Ramos (cell line): ENCODE data around the gene IL22RA1.

Experiments used
- in situ Hi-C: fragments of 300-500 bp; cut with MboI; formaldehyde crosslinking; loops from one replicate; pipeline ENCODE4 v1.14.3; 2022; ENCODE audit warnings: low sequenced_read_pairs; ENCODE audit not compliant: unreplicated experiment

IL22RA1 gene

DNA sequence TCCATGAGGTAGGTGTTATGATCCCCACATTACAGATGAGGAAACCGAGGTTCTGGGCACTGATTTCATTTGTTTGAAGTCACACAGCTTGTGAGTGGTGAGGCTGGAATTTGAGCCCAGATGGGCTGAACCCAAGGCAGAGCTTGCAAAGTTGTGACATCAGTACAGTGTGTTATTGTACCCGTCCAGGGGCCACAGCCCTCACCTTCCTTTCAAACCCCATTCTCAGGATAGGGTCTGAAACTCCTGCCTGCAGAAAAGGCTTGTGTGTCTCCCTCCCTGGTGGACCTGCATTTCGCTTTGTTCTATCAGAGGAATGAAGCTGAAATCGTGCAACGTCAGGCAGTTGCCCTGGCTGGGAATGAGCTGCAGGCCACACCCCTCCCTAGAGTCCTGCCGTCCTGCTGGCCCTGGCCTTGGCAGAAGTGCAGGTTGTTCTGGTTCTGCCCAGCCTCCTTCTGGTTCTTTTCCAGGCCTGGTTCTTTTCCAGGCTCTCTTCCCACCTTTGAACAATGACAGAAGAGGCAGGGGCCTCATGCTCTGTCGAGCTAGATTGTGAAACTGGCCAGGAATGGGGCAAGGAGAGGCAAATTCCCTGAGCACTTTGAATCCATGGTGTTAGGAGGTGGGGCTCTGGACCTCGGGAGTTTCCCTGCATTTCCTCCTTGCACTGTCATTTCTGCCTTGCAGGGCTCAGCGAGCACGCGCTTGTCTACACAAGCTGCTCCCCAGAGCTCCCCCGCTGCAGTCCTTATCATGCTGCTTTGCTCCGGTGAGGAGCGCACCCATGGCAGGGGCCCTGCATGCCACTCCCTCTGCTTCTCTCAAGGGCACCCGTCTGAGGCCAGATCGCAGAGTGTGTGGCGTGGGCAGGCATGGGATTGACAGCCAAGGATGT is 22.8 kb downstream of the IL22RA1 start:
- in situ Hi-C loops: no loop called here

DNA sequence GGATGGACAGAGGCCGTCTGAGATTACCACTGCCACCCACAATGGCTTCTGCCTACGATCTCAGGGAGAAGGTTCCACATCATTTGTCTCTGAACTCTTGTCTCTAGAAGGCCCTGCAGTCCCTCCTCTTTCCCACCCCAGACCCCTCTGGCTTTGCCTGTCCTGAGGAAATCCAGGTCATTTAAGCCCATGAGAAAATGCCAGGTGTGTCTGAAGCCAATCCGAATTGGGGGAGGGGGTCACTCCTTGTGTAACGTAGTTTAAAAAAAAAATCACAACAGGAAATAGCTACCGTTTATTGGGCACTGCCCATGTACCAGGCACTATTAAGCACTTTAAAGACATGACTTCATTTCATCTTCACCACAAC is 23.5 kb downstream of the IL22RA1 start:
- in situ Hi-C loops: no loop called here

DNA sequence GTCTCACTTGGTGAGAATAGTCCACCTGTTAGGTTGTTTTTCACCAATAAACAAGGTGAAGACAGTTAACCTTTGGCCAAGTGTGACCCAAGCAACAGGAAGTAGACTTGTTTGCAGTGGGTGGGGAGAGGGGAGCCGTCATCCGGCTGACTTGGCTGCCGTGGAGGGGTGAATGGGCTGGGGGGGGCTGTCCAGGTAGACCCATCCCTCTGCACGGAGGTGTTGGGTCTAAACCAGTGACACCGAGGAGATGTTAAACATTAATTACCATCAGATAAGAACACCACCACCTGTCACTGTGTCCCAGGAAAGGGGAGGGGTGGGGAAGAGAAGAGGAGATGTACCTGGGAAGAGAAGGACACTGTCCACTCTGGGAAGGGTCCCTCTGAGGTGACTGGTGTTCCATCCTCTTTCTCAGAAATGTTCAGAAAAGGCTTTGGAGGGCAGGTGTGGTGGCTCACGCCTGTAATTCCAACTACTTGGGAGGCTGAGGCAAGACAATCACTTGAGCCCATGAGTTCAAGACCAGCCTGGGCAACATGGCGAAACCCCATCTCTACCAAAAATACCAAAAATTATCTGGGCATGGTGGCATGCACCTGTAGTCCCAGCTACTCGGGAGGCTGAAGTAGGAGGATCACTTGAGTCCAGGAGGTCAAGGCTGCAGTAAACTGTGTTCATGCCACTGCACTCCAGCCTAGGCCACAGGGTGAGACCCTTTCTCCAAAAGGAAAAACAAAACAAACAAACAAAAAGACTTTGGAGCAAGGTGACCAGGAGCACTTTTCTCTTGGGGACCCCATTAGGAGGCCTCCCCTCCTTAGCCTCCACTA is 24.3 kb downstream of the IL22RA1 start:
- in situ Hi-C loops: no loop called here

DNA sequence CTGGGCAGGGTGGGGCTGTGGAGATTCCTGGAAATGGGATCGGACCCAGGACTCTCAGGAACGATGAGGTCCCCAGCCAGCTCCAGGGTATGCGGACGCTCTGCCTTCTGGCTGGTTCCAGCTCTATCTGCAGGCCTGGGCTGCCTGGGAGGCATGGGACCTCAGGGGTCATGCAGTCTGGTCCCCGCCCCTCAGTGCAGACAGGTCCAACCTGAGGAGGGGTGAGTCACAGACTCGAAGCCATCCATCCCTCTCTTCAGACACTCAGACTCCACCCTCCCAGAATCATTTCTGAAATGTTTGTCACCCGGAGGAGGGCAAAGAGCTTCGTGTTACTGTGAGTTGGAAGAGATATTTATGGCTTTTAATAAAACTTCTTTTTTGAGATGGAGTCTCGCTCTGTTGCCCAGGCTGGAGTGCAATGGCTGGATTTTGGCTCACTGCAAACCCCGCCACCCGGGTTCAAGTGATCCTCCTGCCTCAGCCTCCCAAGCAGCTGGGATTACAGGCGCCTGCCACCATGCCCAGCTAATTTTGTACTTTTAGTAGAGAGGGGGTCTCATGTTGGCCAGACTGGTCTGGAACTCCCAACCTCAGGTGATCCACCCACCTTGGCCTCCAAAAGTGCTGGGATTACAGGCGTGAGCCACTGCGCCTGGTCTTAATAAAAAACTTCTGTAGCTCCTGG is 25.1 kb downstream of the IL22RA1 start:
- in situ Hi-C loops: no loop called here

DNA sequence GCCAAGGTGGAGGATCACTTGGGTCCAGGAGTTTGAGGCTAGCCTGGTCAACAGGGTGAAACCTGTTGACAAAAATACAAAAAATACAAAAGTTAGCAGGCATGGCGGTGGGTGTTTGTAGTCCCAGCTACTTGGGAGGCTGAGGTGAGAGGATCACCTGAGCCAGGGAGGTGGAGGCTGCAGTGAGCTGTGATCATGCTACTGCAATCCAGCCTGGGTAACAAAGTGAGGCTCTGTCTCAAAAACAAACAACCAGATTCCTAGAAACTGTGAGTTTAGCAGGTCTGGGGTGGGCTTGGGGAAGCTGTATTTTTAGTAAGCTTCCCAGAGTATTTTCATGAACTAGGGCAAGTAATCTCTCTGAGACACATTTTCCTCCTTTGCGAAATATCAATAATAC is 25.8 kb downstream of the IL22RA1 start:
- in situ Hi-C loops: no loop called here

DNA sequence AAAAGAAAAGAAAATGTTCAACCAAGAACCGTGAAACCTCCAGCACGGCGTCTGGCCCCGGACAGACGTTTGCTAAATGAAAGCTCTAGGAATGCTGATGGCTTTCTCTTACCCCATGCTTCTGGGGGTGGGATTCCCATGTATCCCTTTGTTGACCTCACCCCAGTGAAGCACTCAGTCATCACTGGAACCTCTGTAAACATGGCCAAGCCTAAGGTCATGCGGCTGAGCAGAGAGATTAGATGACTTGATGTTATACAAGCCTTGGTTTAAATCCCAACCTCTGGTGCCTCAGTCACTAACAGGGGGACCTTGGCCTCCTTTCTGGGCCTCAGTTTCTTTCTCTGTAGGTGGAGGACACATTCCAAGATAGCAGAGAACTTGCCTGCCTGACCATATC is 28.2 kb downstream of the IL22RA1 start:
- in situ Hi-C loops: no loop called here

DNA sequence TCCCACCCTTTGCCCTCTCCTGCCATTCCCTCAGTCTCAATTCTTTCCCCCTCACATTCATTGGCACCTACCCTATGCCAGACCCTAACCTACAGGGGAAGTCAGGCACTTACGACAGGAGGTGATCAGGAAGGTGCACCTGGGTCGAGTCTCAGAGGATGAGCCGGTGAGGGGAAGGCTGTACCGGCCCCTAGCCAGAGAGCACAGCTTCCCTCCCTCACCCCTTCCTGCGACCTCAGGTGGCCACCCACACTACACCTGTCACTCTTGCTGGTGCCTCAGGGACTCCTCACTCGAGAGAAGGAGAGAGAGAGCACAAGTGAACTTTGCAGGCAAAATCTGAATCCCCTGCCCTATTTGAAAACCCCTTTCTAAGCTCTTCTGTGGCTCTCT is 29.3 kb downstream of the IL22RA1 start:
- in situ Hi-C loops: no loop called here

DNA sequence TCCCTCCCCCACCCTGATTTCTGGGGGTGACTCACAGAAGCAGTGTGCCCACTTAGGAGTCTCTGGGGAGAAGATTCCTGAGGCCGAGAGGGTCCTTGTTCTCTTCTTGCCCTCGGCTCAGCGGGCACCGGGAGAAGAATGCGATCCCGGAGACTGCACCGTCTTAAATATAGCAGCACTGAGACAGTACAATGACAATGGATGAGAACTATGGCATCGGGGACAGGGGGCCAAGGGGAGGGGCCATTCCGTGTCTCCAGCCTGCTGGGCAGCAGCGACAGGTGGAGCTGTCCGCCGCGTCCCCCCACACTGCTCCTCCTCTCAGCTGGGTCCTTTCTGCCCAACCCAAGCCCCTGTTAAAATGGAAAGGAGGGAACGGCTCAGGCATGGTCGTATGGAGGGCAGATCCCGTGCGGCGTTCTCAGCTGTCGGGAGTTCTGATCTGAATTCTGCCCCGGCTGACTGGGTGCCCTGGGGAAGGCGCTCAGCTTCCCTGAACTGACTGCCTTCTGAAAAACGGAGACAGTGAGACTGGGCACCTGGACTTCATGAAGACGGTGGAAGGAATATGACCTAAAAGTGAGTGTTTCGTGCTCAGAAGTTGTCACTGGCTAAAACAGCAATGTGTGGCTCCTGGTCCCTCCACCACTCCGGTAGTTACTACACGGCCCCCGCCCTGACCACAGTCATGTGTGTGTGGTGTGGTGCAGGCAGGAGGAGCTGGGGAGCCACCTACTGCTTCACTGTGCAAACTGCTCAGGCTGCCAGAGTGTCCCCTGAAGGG is 30.8 kb downstream of the IL22RA1 start, which contains the start of gene MYOM3:
Gene MYOM3, minus strand, starts transcription at position 140 of the 784 bp plus-strand sequence. CDS start 3,499 bp downstream, outside the sequence.
- in situ Hi-C loops: no loop called here

DNA sequence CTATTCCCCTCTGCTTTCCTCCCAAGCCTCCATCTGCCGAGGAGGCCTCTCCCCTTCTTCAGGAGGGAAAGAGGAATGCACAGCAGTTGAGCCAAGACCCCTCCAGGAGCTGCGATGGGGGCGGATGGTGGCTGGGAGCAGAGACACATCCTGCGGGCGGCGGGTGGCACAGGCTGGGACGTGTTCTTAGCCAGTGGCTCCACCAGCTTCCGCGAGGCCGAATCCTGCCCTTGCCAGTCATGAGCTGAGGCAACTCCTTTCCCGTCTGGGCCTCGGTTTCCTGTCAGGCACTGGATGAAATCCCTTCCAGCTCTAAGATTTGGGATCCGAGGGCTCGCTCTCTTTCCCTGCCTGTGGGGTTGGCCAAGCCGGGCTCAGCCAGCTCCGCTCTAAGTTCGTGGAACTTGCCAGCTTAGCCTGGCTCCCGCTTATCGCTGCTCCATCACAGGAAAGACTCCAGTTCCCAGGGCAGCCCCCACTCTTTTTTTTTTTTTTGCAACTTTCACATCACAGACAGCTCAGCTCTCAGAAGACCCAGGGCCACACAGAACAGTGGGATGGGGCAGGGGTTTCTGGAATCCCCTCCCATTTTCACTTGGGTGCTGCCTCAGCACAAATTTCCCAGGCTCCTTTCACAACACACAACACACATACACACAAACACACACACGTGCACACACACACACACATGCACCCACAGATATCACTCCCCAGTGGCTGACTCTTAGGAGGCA is 31.5 kb downstream of the IL22RA1 start:
- in situ Hi-C loops: no loop called here

DNA sequence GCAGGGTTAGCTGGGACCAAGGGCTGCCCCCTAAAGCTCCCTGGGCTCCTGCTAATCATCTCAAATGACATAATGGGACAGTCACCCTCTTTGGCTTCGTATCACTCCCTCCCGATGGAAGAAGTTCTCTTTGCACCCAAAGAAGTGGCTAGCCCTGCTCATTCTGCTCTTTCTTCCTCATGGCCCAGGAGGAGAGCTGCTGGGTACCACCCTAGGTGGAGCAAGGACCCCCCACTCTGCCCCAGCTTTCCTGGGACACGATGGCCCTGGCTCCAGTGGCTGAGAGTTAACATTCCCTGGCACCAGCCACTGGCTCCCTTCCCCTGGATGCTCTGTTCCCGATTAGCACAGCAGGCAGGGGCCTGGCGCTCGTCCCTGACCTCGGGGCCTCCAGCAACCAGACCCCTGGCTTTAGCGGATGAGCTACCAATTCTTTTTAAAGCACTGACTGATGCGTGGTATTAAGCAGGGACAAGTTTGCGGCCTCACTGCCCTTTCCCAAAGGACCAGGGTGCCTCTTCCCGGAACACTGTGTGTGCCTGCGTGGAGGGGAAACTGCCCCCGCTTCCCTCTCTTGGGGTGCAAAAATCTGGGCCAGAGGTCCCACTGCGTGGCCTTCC is 32.2 kb downstream of the IL22RA1 start:
- in situ Hi-C loops: no loop called here

DNA sequence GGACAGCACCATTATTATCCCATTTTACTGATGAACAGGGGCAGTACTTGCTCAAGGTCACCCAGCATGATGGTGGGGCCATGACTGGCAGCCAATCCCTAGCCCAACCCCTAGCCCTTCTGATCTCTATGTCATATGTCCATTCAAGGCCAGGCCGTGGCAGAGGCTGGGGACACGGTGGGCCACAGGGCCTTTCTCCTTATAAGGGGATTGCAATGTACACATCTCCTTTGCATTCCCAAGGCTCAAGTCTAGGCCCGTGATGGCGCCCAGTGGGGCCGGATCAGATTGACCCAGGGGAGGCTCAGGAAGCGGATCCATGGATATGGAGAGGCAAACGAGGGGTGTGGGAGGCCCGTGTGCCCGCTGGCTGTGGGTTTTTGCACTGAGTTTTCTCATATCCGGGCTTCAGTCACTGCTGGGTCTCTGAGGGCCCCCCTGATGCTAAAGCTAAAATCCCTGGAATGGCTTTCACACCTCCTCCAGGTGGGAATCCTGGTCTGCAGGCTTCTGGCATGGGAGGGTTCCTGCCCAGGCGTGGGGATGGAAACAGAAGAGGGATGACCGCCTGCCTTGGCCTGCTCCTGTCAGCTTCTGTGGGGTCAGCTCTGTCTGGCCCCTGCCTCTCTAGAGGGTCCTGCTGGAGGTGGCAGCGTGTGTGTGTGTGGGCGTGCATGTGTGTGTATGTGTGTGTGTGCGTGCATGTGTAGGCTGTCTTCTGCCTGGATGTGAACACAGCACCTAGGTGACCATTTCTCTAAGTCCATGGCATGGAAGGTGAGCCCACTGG is 33.1 kb downstream of the IL22RA1 start:
- in situ Hi-C loops: no loop called here

DNA sequence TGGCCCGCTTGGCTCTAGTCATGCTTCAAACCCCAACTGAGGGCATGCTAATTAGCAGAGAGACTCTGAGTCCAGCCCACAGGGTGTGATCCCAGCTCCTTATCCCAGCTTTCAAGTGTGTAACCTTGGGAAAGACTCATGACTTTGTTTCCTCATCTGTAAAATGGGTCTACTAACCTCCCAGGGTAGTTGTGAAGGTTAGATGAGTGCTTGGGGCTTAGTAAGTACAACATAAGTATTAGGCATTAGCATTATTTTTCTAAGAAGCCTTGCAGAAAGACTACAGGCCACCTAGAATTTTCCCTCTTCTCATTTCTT is 33.8 kb downstream of the IL22RA1 start:
- in situ Hi-C loops: no loop called here

DNA sequence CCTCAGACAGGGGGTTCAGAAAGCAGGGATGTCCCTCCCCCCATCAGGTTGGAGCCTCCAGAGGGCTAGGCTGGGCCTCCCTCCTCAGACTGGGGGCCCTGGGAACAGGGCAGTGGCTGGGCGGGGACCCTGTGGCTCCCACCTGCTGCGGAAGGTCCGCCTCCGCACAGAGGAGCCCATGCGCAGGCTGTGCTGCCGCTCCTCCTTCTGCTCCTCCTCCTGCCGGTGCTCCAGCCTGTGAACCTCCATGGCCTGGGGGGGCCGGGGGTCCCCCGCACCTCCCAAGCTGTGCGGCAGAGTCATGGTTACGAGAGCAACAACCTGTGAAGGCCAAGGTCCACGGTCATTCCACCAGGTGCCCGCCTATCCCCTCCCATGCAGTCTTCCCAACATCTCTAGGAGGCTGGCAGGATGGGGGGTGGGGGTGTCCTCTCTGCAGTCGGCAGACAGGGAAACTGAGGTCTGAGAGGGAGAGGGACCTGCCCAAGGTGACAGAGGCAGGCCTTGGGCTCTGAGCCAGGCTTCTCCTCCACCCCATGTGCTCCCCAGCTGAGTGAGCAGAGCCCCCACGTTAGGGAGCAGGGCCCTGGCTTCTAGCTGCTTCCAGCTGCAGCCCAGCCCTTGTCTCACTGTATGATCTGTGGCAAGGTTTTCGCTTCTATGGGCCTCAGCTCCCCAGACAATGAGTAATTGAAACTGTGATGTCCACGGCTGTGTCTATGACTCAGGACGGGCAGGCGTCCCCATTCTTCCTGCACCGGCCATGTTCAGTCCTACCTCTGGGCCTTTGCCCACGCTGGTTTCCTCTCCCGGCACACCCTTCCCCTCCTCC is 34.4 kb downstream of the IL22RA1 start:
- in situ Hi-C loops: no loop called here

DNA sequence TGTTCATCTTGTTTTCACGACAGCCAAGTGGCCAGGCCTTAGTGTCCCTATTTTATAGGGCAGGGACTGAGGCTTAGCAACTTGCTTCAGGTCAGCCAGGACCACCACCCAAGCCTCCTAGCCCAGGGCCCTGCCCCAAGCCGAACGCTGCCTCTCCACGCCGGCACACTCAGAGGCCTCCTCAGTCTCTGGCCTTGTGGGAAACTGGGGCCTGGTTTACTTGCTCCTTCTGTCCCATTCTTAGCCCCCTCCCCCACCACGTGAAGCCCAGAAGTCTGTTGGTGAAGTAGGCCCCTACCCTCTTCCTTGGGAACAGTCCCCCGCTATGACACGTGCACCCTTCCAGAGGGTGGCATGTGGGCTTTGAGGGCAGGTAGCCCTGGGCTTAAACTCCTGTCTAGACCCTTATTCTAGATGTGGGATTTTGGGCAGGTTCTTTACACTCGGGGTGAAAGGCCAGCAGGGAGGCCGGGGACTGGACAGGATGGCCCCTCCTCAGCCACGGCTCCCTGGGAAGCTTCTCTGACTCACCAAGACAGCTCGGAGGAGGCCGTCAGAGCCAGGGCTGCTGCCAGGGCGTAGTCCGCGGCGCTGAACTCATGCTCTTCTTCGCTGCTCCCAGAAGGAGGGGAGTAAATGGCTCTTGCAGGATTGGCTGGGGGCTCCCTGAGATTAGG is 35.3 kb downstream of the IL22RA1 start:
- in situ Hi-C loops: no loop called here

DNA sequence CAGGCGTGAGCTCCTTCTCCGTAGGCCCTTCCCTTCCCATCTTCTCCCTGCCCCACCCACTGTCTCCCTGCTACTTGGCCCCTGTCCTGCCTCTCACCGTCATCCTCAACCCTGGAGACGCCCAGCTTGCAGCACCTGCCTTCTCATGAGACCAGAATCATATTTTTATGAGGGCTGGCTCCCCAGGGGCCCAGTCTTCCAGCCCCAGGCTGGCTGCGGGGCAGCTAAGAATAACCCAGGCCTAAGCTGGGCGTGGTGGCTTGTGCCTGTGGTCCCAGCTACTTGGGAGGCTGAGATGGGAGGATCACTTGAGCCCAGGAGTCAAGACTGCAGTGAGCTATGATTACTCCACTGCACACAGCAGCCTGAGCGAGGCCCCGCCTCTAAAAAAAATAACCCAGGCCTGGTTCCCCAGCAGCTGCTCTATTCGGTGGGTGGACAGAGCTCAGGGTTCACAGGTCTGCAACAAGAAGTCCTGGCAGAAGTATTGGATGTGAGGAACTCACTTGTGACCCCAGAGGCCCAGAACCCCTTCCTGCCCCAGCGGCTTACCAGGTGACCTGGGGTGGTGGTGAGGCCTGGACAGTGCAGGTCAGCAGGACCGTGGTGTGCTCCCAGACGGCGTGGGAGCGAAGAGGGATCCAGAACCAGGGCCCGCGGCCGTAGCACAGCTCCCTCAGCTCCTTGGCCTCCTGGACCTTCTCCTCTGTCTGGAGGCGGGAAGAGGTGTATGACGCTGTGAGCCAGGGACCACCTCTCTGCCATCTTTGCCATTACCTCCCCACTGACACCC is 37.4 kb downstream of the IL22RA1 start:
- in situ Hi-C loops: no loop called here

DNA sequence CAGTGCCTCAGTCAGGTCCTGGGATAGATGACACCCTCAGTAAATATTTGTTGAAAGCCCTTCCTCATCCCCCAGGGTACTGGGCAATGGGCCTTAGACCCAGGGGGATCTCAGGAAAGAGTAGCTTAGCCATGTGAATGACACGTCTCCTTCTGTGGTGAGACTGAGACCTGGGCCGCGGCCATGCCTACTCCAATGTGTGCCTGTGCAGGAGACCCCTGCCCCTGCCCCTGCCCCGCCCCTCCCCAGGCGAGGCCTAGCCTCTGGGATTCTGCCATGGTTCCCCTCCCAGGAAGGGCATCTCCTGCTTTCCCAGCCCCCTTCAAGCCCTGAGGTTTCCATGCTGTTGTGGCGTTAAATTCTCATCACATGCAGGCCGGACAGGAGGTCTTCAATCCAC is 38.1 kb downstream of the IL22RA1 start:
- in situ Hi-C loops: no loop called here
